HepG2 (cell line): ENCODE measurements around the gene MYO10. TPM values are rescaled to one million over a fixed set of nuclear protein-coding genes. Genes with fewer than 3 reads are reported as not detected.

Experiments used
- ATAC-seq: fragments of 200-7000 bp; cut with Tn5 transposase; 3 replicates; pipeline ENCODE4 v1.9.1; 2020; ENCODE audit warnings: mild to moderate bottlenecking, moderate library complexity
- BruUV-seq: library from RNA; stranded (reverse); fragments of 400-500 nt; replicated peaks from 2 replicates; lab custom pipeline; 2021; lab: Mats Ljungman, UMichigan
- CTCF ChIA-PET: fragments of 300-600 bp; formaldehyde crosslinking; extraction: SDS; loops from one replicate; lab custom pipeline; 2021; ENCODE audit warnings: low total read pairs, inconsistent platforms, low intra/inter-chr PET ratio; lab: Yijun Ruan, JAX
- POLR2A ChIA-PET: fragments of 350-600 bp; sonication (Branson Sonifier 250); formaldehyde crosslinking; loops from one replicate; lab custom pipeline; 2020; ENCODE audit warnings: antibody characterized with exemption, inconsistent platforms; lab: Yijun Ruan, JAX
- DNase-seq: peaks from one replicate; pipeline ENCODE4 v3.0.0-alpha.2; 2015; ENCODE audit warnings: low spot score
- FAIRE-seq: peaks from 3 replicates; lab custom pipeline; 2011; peaks lifted over from hg19 to GRCh38; lab: Jason Lieb, UNC
- H2AFZ ChIP-seq: one replicate; pipeline ENCODE4 v1.6.1; 2011; ENCODE audit warnings: low read length, inconsistent platforms
- H3K27ac ChIP-seq: fragments of 300-600 bp; 3 replicates; pipeline ENCODE4 v1.8.0; 2011; ENCODE audit warnings: mixed run types, mild to moderate bottlenecking, mixed read lengths, low read length, inconsistent platforms; ENCODE audit not compliant: insufficient read depth; ENCODE audit errors: extremely low read length
- H3K27me3 ChIP-seq, 2 experiments: fragments of 200-600 bp in 1 of 2; 2 replicates in 1 of 2; 3 replicates in 1 of 2; pipeline versions ENCODE4 v1.6.0 to v1.8.0; 2011; ENCODE audit warnings: low read length in 2 of 2, mild to moderate bottlenecking in 2 of 2, moderate library complexity in 2 of 2, inconsistent platforms in 1 of 2; ENCODE audit not compliant: insufficient read depth in 2 of 2, control insufficient read depth in 1 of 2
- H3K36me3 ChIP-seq, 2 experiments: fragments of 200-600 bp in 1 of 2; replicated peaks in 1 of 2; 2 replicates in 1 of 2; 3 replicates in 1 of 2; pipeline versions ENCODE4 v1.5.1 to v1.8.0; 2011; ENCODE audit warnings: low read length in 2 of 2, inconsistent platforms in 1 of 2; ENCODE audit not compliant: insufficient read depth in 2 of 2, control insufficient read depth in 1 of 2
- H3K4me1 ChIP-seq: 2 replicates; pipeline ENCODE4 v1.5.1; 2012; ENCODE audit warnings: low read length, inconsistent platforms; ENCODE audit not compliant: insufficient read depth
- H3K4me2 ChIP-seq: 2 replicates; pipeline ENCODE4 v1.6.0; 2011; ENCODE audit warnings: low read depth, low read length, inconsistent platforms
- H3K4me3 ChIP-seq, 3 experiments: fragments of 200-600 bp in 1 of 3; sonication (generic), shearing (Covaris generic) in 1 of 3; replicated peaks in 1 of 3; 2 replicates each; pipeline ENCODE4 v1.5.1; 2011 to 2016; ENCODE audit warnings: low read length in 3 of 3, inconsistent platforms in 2 of 3, low read depth in 2 of 3, mild to moderate bottlenecking in 2 of 3, control low read depth in 1 of 3, mixed read lengths in 1 of 3; ENCODE audit not compliant: insufficient read depth in 1 of 3
- H3K79me2 ChIP-seq: one replicate; pipeline ENCODE4 v1.6.1; 2011; ENCODE audit warnings: low read length, inconsistent platforms; ENCODE audit not compliant: insufficient read depth
- H3K9ac ChIP-seq: 2 replicates; pipeline ENCODE4 v1.6.0; 2011; ENCODE audit warnings: mild to moderate bottlenecking, low read depth, low read length, inconsistent platforms; ENCODE audit not compliant: insufficient read depth
- H3K9me3 ChIP-seq: 2 replicates; pipeline ENCODE4 v1.5.1; 2012; ENCODE audit warnings: mild to moderate bottlenecking, low read length
- H4K20me1 ChIP-seq: 2 replicates; pipeline ENCODE4 v1.6.0; 2011; ENCODE audit warnings: inconsistent platforms, mild to moderate bottlenecking, low read length, moderate library complexity; ENCODE audit not compliant: insufficient read depth
- AKAP8 ChIP-seq: sonication (generic); formaldehyde crosslinking; IDR thresholded peaks from 2 replicates; pipeline ENCODE4 v1.5.1; 2020; ENCODE audit warnings: mild to moderate bottlenecking, missing genetic modification reagents
- ARNTL ChIP-seq: sonication (generic); formaldehyde crosslinking; IDR thresholded peaks from 2 replicates; pipeline ENCODE4 v1.4.0; 2020; ENCODE audit warnings: mild to moderate bottlenecking, missing genetic modification reagents
- BCL6 ChIP-seq: IDR thresholded peaks from 2 replicates; pipeline ENCODE4 v1.6.1; 2016; ENCODE audit warnings: missing genetic modification reagents, missing compliant biosample characterization
- ELF4 ChIP-seq: sonication (generic); formaldehyde crosslinking; IDR thresholded peaks from 2 replicates; pipeline ENCODE4 v1.5.0; 2020; ENCODE audit warnings: missing genetic modification reagents, mild to moderate bottlenecking, moderate library complexity, borderline replicate concordance
- EZH2 ChIP-seq: conservative IDR thresholded peaks from 2 replicates; pipeline ENCODE4 v1.6.1; 2012; ENCODE audit warnings: mild to moderate bottlenecking, low read depth, low read length, moderate library complexity
- KLF13 ChIP-seq: sonication (generic); formaldehyde crosslinking; IDR thresholded peaks from 2 replicates; pipeline ENCODE4 v1.4.0; 2020; ENCODE audit warnings: mild to moderate bottlenecking, missing genetic modification reagents
- RFX5 ChIP-seq: IDR thresholded peaks from 2 replicates; pipeline ENCODE4 v1.6.1; 2011; ENCODE audit warnings: low read depth, low read length, improper control_type of control experiment
- SOX13 ChIP-seq, 3 experiments: fragments of 450-650 bp in 1 of 3; sonication (generic) in 1 of 3; formaldehyde crosslinking in 1 of 3; IDR thresholded peaks in 2 of 3; conservative IDR thresholded peaks in 1 of 3; 2 replicates each; pipeline versions ENCODE4 v1.5.0 to v1.6.1; 2016 to 2020; ENCODE audit warnings: antibody characterized with exemption in 1 of 3, mild to moderate bottlenecking in 1 of 3, missing compliant biosample characterization in 1 of 3, missing genetic modification reagents in 1 of 3, moderate library complexity in 1 of 3
- SYNCRIP ChIP-seq: fragments of 200-400 bp; formaldehyde crosslinking; IDR thresholded peaks from 2 replicates; pipeline ENCODE4 v1.6.1; 2018; ENCODE audit warnings: mild to moderate bottlenecking, low read depth, low read length; ENCODE audit not compliant: insufficient read depth
- ZBTB4 ChIP-seq: sonication (generic); formaldehyde crosslinking; IDR thresholded peaks from 2 replicates; pipeline ENCODE4 v1.4.0; 2020; ENCODE audit warnings: missing genetic modification reagents, mild to moderate bottlenecking, borderline replicate concordance
- ZNF33A ChIP-seq: sonication (generic); formaldehyde crosslinking; IDR thresholded peaks from 2 replicates; pipeline ENCODE4 v1.5.1; 2020; ENCODE audit warnings: missing genetic modification reagents, mild to moderate bottlenecking, moderate library complexity, borderline replicate concordance
- ZNF446 ChIP-seq: sonication (generic); formaldehyde crosslinking; IDR thresholded peaks from 2 replicates; pipeline ENCODE4 v1.5.0; 2020; ENCODE audit warnings: mild to moderate bottlenecking, missing genetic modification reagents
- ZNF468 ChIP-seq: sonication (generic); formaldehyde crosslinking; IDR thresholded peaks from 2 replicates; pipeline ENCODE4 v1.8.0; 2022; ENCODE audit warnings: mild to moderate bottlenecking, moderate library complexity, missing genetic modification reagents
- ZNF510 ChIP-seq: sonication (generic); formaldehyde crosslinking; IDR thresholded peaks from 2 replicates; pipeline ENCODE4 v1.4.0; 2020; ENCODE audit warnings: low read depth, mild to moderate bottlenecking, missing genetic modification reagents
- ZNF790 ChIP-seq: sonication (generic); formaldehyde crosslinking; IDR thresholded peaks from 2 replicates; pipeline ENCODE4 v1.8.0; 2022; ENCODE audit warnings: missing genetic modification reagents, mild to moderate bottlenecking, borderline replicate concordance
- WGBS: methylation state at CpG from one replicate; pipeline ENCODE4 v1.1.6; 2017; ENCODE audit warnings: low lambda C conversion rate; 5-methylcytosine and 5-hydroxymethylcytosine counted together
- in situ Hi-C: cut with HindIII; loops from 2 replicates; pipeline ENCODE4 v1.10.0; 2017; ENCODE audit warnings: low pct_unique_long_range_greater_than_20kb; ENCODE audit not compliant: extremely low pct_ligation_motif_present
- intact Hi-C: fragments of 100-400 bp; cut with micrococcal nuclease; formaldehyde crosslinking; loops from one replicate; pipeline ENCODE4 v1.10.0; 2022; ENCODE audit not compliant: unreplicated experiment
- polyA plus RNA-seq, 8 experiments: library from polyadenylated mRNA; depleted of rRNA in 3 of 8; stranded (reverse) in 7 of 8; unstranded in 1 of 8; fragments of >200 nt; fragmentation: Illumina TruSeq in 4 of 8; extraction: Trizol in 4 of 8; gene quantifications; 2 replicates each; pipeline versions ENCODE4 v1.2.1 to v1.2.3, GENCODE V29; 2011 to 2016; ENCODE audit warnings: low read depth in 4 of 8, missing spikeins in 1 of 8, mixed read lengths in 1 of 8; ENCODE audit not compliant: insufficient read depth in 1 of 8
- total RNA-seq, 5 experiments: library from RNA; depleted of rRNA; stranded (reverse); fragments of >200 nt; fragmentation: Illumina TruSeq; extraction: Trizol; gene quantifications; 2 replicates each; pipeline ENCODE4 v1.2.3, GENCODE V29; 2016; ENCODE audit warnings: low read depth in 1 of 5

MYO10 gene
- total and polyA plus RNA-seq, 2 of the 13 experiments (the other 11 are each of a cell fraction or from before 2014, with no cell fraction given): 4.5 to 14.0 TPM

DNA sequence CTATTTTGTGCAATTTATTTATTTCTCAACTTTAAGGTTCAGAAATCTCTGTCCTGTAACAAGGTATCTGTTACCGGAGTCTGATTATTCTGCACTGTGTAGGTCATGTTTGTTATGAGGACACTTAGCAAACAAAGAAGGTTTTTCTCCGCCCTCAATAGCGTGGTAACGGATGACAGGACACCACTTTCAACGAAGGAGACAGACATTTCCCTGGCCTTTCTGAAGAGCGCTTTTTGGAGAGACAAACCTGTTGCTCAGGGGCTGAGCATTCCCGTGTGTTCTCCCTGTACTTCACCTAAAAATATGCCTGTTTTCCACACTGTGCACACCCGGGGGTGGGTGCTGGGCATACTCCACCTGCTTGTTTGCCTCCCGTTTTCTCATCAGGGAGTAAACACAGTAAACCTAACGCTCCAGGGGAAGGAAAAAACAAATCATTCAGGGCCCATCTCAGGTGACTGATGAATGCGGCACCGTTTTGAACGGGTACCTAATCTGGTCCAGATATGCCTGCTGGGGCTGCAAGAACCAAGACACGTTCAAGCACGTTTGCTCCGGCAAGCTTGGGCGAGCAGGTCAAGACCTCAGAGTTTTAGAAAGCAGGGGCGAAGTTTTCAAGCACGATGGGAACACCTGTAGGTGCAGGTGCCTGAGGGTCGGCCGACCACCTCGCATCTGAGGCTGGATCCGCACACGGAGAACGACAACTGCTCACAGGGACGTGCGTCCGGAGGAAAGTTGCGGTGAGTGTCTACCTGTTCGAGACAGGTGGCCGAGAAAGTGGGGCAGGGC lies 320.1 kb downstream of the MYO10 start:
- Histone ChIP-seq H3K36me3 (no peaks in the 10 kb centered on the region), H2AFZ (no peak overlapping the region), H3K4me1 (peaks cover 9% of the 10 kb centered on the region), H3K4me3 (peak overlapping the region; percentile 43 to 69 (median 55); a peak in 5 of 6 replicates), H3K9ac (no peak overlapping the region), H3K9me3 (no peaks in the 10 kb centered on the region), H4K20me1 (no peaks in the 10 kb centered on the region), H3K4me2 (peak overlapping the region; percentile 83), H3K27me3 (peaks cover 7 to 40% of the 10 kb centered on the region in 2 experiments), H3K79me2 (no peaks in the 10 kb centered on the region), H3K27ac (no peak overlapping the region)
- ChIA-PET POLR2A (no interaction called here), CTCF (no interaction called here)
- 4% methylated on average over 14 of the region's 31 CpGs for WGBS
- FAIRE-seq (no peak), DNase-seq (no peak), ATAC-seq (peak; percentile 57)
- TF ChIP-seq BCL6 (CRISPR knock-in tag) (0 out of 2 replicates have a peak, but pooled peaks have one; percentile 20), EZH2 (peak; percentile 67; the same call in 1 of the 2 replicates), RFX5 (peak; percentile 78), ZNF790 (CRISPR knock-in tag) (no peak), ZNF33A (CRISPR knock-in tag) (no peak)
- in situ Hi-C loops: no loop called here
- intact Hi-C loops: no loop called here
- BruUV-seq: no TSS peak

DNA sequence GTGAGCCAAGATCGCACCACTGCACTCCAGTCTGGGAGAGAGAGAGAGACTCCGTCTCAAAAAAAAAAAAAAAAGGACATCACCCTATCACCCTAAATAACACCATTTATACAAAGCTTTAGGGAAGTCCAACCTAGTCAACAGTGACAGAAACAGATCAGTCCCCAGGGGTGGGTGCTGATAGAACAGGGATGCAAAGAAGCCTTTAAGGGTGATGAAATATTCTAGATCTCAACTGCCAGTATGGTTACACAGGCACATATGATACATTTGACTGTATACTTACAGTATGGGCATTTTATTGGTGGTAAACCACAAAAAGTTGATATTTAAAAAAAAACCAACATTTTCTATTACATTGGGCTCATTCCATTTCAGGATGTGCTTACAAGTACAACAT lies 324.1 kb downstream of the MYO10 start:
- CTCF ChIA-PET: no interaction called here
- H3K4me2 ChIP-seq: no peak overlapping the region
- FAIRE-seq (no peak), ATAC-seq (no peak), DNase-seq (no peak)
- peaks cover 1 to 13% of the 10 kb centered on the region in 2 experiments for H3K27me3 ChIP-seq
- in situ Hi-C loops: no loop called here
- POLR2A ChIA-PET: no interaction called here
- H3K9me3 ChIP-seq: no peaks in the 10 kb centered on the region
- 41% methylated on average over 2 of the region's 2 CpGs for WGBS
- no TSS peak for BruUV-seq
- H3K36me3 ChIP-seq: no peaks in the 10 kb centered on the region
- H2AFZ ChIP-seq: no peak overlapping the region
- H3K27ac ChIP-seq: no peak overlapping the region
- no peak overlapping the region for H3K9ac ChIP-seq
- no peaks in the 10 kb centered on the region for H4K20me1 ChIP-seq
- peaks cover 9% of the 10 kb centered on the region for H3K4me1 ChIP-seq
- H3K79me2 ChIP-seq: no peaks in the 10 kb centered on the region
- intact Hi-C loops: no loop called here
- H3K4me3 ChIP-seq: no peak overlapping the region
- TF ChIP-seq KLF13 (CRISPR knock-in tag): no peak
- no peak for TF ChIP-seq SYNCRIP
- no peak for TF ChIP-seq SOX13 (IDR thresholded peaks at IDR 0.05)
- no peak for TF ChIP-seq SOX13 (CRISPR knock-in tag; conservative IDR thresholded peaks at IDR 0.05 in 1 of 2, IDR thresholded peaks at IDR 0.05 in 1 of 2)
- TF ChIP-seq ELF4 (CRISPR knock-in tag): no peak
- TF ChIP-seq ZBTB4 (CRISPR knock-in tag): no peak
- TF ChIP-seq AKAP8 (CRISPR knock-in tag): no peak
- no peak for TF ChIP-seq ZNF510 (CRISPR knock-in tag)
- TF ChIP-seq ZNF446: no peak
- TF ChIP-seq ARNTL (CRISPR knock-in tag): no peak
- TF ChIP-seq ZNF468 (CRISPR knock-in tag): no peak
